PC-9 (cell line): ENCODE measurements around the gene DFFB.

Experiments used
- CTCF ChIP-seq: fragments of 200-600 bp; sonication (generic); conservative IDR thresholded peaks from 2 replicates; pipeline ENCODE4 v1.6.1; 2017; ENCODE audit warnings: mixed run types, antibody characterized with exemption, mild to moderate bottlenecking, moderate library complexity
- EZH2 ChIP-seq: fragments of 200-600 bp; sonication (generic); IDR thresholded peaks from 2 replicates; pipeline ENCODE4 v1.8.0; 2017; ENCODE audit warnings: antibody characterized with exemption, low read depth

- TF ChIP-seq CTCF (no peak), EZH2 (no peak)
Measured at GRCh38 chr1:3838788-3839187, 18.5 kb upstream of the DFFB start.
